Urinary bladder (tissue), 4 donors: ENCODE measurements around the gene FCAMR. TPM values are rescaled to one million over a fixed set of nuclear protein-coding genes. Genes with fewer than 3 reads are reported as not detected.

Experiments
- DNase-seq: peaks from one replicate; pipeline ENCODE4 v3.0.0-alpha.2; 2015; ENCODE audit errors: extremely low spot score
- H3K27ac ChIP-seq: one replicate; pipeline ENCODE4 v1.5.1; 2013; ENCODE audit warnings: low read depth, mild to moderate bottlenecking, moderate library complexity
- H3K36me3 ChIP-seq: one replicate; pipeline ENCODE4 v1.6.1; 2013; ENCODE audit warnings: mild to moderate bottlenecking, moderate library complexity; ENCODE audit not compliant: insufficient read depth
- H3K4me1 ChIP-seq: one replicate; pipeline ENCODE4 v1.6.1; 2013; ENCODE audit warnings: mild to moderate bottlenecking, moderate library complexity; ENCODE audit not compliant: insufficient read depth
- H3K4me3 ChIP-seq: one replicate; pipeline ENCODE4 v1.5.1; 2013; ENCODE audit warnings: low read depth, low read length
- whole genome bisulfite sequencing: extraction: QIAGEN DNeasy Blood & Tissue Kit; methylation state at CpG from one replicate; pipeline ENCODE4 v1.1.7; 2013; 5-methylcytosine and 5-hydroxymethylcytosine counted together
- polyA plus RNA-seq: library from polyadenylated mRNA; stranded (reverse); fragments of 200-250 nt; gene quantifications from one replicate; pipeline ENCODE4 v1.2.3, GENCODE V29; 2013
- total RNA-seq: library from RNA; depleted of rRNA; stranded (reverse); fragments of >200 nt; gene quantifications from one replicate; pipeline ENCODE4 v1.2.3, GENCODE V29; 2014
- donor health status: healthy with polysubstance abuse.
- donor health status: healthy.

Gene FCAMR
- total and polyA plus RNA-seq, 2 donors, result not detected

DNA sequence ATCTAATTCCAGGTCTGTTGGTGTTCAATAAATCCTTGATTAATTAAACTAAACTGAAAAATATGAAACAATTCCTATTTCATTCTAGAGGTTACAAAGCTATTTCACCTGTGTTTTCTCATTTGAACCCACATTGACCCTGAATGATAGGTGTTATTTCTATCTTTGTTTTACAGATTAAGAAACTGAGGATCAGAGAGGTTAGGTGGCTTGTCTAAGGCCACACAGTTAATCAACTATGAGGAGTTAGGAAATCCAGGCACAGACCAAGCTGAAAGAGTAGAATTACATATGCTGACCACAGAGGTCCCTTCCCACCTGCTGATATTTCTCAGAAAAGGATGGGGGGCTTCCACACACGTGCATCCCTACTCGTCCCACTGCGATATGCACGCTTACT is 24.5 kb downstream of the FCAMR start:
- Histone ChIP-seq H3K27ac (no peak overlapping the region), H3K36me3 (no peaks in the 10 kb centered on the region), H3K4me3 (no peak overlapping the region), H3K4me1 (no peaks in the 10 kb centered on the region)
- WGBS, result 97% methylated on average over 4 of the region's 4 CpGs
- no peak for DNase-seq

DNA sequence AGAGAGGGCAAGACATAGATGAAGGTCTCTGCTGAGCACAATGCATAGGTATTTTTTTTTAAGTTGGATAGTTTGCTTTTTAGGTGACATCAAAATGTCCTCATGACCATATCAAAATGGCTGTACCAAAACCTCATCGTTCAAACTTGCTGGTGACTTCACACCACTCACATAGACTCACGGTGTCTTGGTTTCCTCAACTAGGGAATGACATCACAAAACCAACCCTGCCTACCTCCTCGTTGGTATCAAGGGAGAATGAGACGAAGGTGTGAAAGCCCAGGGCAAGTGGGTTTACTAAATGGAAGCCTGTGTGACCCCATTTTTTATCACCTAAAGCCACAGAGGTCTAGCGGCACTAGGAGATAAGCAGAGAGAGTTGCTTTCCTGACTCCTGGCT is 25.6 kb downstream of the FCAMR start:
- 62% methylated on average over 5 of the region's 5 CpGs for WGBS
- DNase-seq, result no peak
- Histone ChIP-seq H3K36me3 (no peaks in the 10 kb centered on the region), H3K27ac (no peak overlapping the region), H3K4me1 (no peaks in the 10 kb centered on the region), H3K4me3 (no peak overlapping the region)

DNA sequence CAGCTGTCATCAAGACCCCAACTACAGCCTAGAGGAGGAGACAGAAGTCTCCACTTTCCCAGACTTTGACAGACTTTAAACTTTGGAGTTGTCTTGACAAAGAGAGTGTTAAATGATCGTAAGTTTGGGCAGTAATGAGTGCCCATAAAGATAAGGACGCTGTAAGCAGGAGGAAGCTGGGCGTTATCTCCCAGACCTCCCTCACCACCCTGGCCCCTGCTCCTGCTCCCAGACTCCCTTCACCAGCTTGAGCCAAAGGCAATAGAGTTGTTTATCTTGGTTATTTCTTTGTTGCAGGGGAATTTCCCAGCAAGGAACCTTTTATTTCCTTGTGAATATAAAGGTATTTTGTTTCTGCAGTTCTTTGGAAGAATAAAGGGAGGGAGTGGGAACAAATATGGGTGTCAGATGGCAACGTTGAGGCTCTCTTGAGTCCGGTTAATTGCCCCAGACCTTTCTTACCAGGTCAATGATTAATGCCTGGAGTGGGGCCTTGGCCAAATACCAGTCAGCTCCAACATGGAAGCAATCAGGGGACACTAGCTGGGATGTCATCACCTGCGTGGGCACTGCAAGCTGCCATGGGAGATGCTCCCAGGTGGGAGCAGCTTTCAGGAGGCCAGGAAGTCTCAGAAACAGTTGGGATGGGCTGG is 28.4 kb downstream of the FCAMR start:
- Histone ChIP-seq H3K36me3 (no peaks in the 10 kb centered on the region), H3K27ac (no peak overlapping the region), H3K4me3 (no peak overlapping the region), H3K4me1 (no peaks in the 10 kb centered on the region)
- no peak for DNase-seq
- WGBS, result 20% methylated on average over 6 of the region's 6 CpGs

DNA sequence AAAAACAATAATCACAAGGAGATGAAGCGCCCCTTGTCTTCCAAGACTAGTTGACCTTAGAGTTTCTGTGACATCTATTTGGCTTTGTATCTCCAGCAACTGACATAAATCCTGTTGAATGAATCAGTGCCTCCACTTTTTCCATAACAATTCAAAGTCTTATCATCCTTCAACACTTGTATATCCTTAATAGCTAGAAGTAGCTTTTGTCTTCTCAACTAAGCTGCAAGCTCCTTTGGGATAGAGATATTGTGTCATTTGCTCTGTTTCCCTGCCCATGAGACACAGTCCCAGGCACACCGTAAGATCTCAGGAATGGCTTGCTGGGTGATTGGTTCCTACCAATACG is 29.7 kb downstream of the FCAMR start:
- Histone ChIP-seq H3K4me1 (no peaks in the 10 kb centered on the region), H3K4me3 (no peak overlapping the region), H3K36me3 (no peaks in the 10 kb centered on the region), H3K27ac (no peak overlapping the region)
- WGBS, result 90% methylated on average over 3 of the region's 3 CpGs
- no peak for DNase-seq

DNA sequence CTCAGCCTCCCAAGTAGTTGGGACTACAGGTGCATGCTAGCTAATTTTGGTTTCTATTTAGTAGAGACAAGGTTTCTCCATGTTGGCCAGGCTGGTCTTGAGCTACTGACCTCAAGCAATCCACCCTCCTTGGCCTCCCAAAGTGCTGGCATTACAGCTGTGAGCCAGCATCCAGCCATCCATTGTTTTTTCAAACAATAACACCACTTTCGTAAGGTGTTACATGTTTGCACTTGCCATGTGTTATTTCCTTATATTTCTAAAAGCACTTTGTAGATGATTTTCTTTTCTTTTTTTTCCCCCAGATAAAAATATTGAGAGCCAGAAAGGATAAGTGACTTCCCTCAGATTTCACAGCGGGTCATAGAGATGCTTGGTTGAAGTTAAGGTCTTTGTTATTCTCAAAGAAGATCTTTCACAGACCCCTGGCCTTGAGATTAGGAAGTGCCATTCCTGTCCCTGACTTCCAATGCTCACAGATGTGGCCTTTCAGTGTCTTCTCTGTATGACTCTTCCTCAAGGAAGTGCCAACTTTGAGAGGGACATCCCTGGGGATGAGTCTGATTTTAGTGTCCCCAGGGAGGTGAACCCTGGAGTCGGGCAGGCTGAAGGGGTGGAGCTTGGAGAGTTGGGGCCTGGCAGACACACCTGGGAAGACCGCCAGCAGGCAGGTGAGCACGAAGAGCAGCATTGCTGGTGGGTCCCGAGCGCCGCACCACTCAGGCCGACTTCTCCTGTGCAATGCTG is 30.2 kb downstream of the FCAMR start:
- DNase-seq, result no peak
- Histone ChIP-seq H3K27ac (no peak overlapping the region), H3K36me3 (no peaks in the 10 kb centered on the region), H3K4me3 (no peak overlapping the region), H3K4me1 (no peaks in the 10 kb centered on the region)
- 88% methylated on average over 9 of the region's 9 CpGs for WGBS

DNA sequence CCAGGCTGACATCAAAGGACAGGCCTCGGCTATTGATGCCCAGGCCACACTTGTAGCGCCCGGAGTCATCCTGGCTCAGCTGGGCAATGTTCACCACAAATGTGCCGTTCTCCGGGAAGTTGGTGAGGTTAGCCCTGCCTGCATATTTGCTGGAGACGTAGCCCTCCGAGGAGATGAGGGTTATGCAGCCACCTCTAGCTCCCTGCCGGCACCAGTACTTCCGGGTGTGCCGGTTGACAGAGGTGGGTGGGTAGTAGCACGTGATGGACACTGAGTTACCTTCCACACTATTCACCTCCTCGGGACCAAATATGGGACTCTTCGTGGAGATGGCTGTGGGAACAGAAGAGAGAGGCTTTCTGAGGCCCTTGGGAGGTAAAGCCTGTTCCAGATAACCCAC is 31.1 kb downstream of the FCAMR start:
- Histone ChIP-seq H3K36me3 (no peaks in the 10 kb centered on the region), H3K4me1 (no peaks in the 10 kb centered on the region), H3K27ac (no peak overlapping the region), H3K4me3 (no peak overlapping the region)
- 92% methylated on average over 13 of the region's 13 CpGs for WGBS
- no peak for DNase-seq

DNA sequence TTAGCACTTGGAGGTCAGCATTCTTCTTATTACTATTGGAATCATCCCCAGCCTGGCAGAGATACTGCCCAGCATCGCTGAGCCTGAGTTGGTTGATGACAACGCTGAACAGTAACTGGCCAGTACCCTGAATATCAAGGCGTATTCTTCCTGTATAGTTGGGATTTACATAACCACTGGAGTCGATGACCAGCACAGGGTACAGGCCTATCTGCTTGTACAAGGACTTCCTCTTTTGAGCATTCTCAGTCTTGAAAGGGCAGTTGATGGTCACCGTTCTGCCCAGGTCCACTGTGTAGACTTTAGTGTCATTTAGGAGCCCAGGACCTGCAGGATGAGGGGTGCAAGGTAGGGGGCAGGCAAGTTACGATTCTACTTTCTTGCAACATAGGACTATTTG is 32.8 kb downstream of the FCAMR start:
- DNase-seq, result no peak
- Histone ChIP-seq H3K36me3 (no peaks in the 10 kb centered on the region), H3K27ac (no peak overlapping the region), H3K4me1 (no peaks in the 10 kb centered on the region), H3K4me3 (no peak overlapping the region)
- WGBS, result 87% methylated on average over 6 of the region's 6 CpGs

DNA sequence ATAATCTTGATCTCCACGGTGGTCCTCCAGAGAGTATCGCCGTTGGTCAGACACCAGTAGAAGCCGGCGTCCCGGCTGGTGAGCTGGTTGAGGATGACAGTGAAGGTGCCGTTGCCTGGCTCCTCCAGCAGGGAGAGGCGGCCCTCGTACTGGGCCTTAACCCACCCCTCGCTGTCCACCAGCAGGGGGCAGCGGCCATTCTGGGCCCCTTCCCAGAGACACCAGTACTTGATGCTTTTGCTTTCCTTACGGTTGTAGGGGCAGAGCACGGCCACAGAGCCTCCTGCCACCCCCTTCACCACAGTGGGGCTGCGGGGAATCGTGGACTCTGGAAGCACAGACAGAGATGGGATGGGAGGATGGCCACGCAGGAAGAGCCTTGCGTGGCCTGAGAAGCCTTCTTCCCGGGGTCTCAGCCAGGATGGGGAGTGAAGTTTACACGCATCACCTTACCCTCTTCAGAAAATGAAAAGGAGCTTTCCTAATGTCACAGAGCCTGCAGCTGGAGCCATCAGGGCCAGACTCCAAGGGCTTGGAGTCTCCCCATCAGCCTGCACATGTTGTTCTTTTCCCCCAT is 34.7 kb downstream of the FCAMR start:
- H3K27ac ChIP-seq, result no peak overlapping the region
- no peak for DNase-seq
- 64% methylated on average over 19 of the region's 19 CpGs for WGBS
- H3K4me1 ChIP-seq, result no peaks in the 10 kb centered on the region
- H3K36me3 ChIP-seq, result no peaks in the 10 kb centered on the region
- no peak overlapping the region for H3K4me3 ChIP-seq

DNA sequence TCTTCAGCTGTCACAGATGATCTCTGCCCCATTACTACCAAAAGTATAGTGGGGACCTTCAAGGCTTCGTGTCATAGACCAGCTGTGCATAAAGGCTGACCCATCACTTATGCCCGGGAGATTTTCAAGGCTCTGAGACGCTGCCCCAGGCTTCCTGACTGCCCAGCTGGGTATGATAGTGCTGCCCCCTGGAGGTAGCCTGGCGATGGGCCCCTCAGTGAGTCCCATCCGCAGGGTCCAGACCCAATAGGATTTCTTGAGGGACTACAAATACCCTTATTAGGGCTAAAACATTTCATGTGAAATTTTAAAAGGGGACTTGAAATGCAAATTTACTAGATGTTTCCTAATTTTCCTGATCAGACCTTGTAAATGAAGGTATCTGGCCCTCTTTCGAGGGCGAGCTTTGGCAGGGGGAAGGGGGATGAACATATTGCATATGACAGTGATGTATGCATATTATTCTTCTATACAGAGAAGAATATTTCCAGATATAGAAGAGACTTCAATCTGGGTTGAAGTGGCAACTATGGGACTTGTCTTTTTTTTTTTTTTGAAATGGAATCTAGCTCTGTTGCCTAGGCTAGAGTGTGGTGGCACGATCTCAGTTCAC is 36.8 kb downstream of the FCAMR start:
- H3K4me3 ChIP-seq, result no peak overlapping the region
- no peaks in the 10 kb centered on the region for H3K36me3 ChIP-seq
- H3K27ac ChIP-seq, result no peak overlapping the region
- no peak for DNase-seq
- WGBS, result 70% methylated on average over 8 of the region's 8 CpGs
- no peaks in the 10 kb centered on the region for H3K4me1 ChIP-seq

DNA sequence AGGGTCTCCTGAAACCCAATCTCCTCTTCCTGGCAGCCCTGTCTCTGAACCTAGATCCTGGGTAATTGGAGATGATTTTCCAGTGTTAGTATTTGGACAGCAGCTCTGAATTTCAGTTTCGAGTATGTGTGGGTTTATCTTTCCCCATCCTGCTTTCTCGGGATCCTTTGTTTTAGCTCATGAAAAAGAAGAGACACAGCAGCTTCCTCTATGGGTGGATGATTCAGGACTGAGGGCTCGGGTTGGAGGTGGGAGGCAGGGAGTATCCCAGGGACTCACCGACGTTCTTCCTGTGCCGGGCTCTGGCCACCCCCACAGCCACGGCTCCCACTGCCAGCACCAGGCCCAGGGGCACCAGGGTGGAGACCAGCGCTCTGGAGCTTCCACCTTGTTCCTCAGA is 38.1 kb downstream of the FCAMR start:
- DNase-seq, result no peak
- WGBS, result 68% methylated on average over 8 of the region's 8 CpGs
- no peak overlapping the region for H3K4me3 ChIP-seq
- no peak overlapping the region for H3K27ac ChIP-seq
- no peaks in the 10 kb centered on the region for H3K36me3 ChIP-seq
- no peaks in the 10 kb centered on the region for H3K4me1 ChIP-seq

DNA sequence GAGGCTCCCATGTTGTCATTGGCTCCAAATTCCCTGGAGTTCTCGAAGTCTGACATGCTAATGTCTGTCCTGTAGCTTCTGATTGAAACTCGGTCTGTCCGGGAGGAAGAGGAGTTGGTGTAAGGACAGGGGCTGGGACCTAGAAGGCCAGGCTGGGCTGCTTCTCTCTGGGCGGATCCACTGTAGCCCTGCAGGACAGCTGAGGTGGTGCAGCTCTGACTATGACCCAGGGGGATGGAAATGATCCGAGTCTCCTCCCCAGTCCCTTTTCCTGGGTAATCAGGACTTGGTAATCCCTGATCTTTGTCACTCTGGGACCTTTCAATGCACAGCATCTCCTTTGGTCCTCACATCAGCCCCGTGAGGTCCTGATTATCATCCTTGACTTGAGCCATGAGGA is 38.6 kb downstream of the FCAMR start:
- H3K4me1 ChIP-seq, result no peaks in the 10 kb centered on the region
- WGBS, result 72% methylated on average over 6 of the region's 6 CpGs
- no peak for DNase-seq
- no peak overlapping the region for H3K27ac ChIP-seq
- H3K4me3 ChIP-seq, result no peak overlapping the region
- H3K36me3 ChIP-seq, result no peaks in the 10 kb centered on the region

DNA sequence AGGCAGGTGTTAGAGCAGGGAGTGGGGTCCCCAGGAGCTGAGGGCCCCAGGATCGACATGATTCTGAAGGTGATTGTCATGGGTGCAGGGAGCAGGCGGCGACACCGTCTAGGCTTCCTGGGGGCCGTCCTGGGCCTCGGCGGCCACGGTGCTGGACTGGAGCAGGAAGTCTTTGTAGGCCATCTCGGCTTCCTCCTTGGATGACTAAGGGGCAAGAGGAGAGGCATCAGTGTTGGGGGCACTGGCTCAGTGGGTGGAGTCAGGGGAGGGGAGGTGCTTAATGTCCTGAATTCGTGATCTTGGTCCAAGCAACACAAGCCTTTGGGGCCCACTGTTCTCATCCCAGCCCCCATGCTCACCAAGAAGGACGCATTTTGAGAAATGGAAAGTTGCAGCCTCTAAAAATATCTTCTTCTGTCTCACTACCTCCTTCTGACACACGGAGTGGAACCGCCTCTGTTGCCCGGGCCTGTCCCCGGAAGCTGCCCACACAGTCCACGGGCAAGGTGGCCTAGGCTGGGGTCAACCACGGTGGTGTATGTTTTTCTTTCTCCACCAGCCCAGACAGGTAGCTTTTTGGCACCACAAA is 40.0 kb downstream of the FCAMR start:
- Histone ChIP-seq H3K36me3 (no peaks in the 10 kb centered on the region), H3K4me3 (no peak overlapping the region), H3K27ac (no peak overlapping the region), H3K4me1 (no peaks in the 10 kb centered on the region)
- DNase-seq, result no peak
- 81% methylated on average over 17 of the region's 17 CpGs for WGBS

DNA sequence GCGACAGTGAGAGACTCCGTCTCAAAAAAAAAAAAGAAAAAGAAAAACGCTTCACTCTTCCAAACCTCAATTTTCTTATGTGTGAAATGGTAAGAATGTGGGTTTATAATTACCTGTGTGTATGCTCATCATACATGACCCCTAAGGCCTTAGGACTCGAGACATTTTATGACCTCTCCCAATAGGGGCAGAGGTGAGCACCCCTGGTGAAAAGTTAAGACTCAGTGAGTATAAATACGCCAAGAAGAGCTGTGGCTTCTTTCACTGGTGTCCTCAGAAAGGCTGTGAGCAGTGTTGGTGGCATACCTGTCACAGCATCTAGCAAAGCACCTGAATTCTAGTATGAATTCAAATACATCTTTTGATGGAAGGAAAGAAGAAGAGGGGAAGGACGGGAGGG is 40.7 kb downstream of the FCAMR start:
- no peak overlapping the region for H3K27ac ChIP-seq
- 86% methylated on average over 6 of the region's 6 CpGs for WGBS
- H3K36me3 ChIP-seq, result no peaks in the 10 kb centered on the region
- DNase-seq, result no peak
- H3K4me1 ChIP-seq, result no peaks in the 10 kb centered on the region
- H3K4me3 ChIP-seq, result no peak overlapping the region

DNA sequence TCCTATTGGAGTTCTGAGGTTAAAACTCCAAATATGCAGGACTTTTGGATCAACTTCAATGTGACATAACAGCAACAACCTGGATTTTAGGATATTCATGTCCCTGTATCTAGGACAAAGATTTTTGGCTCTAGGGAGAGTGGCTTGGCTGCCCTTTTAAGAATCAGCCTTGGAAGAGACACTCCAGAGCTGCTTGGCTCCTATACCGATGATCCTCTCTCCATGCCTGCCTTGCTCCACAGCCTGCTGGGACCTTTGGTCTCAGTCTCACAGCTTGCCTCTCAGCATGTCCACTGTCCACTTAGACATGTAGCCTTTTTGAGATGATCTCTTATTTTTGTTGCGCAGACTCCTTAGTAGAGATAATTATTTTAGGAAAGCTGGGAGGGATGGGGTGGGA is 44.0 kb downstream of the FCAMR start:
- 79% methylated on average over 2 of the region's 2 CpGs for WGBS
- no peak for DNase-seq
- Histone ChIP-seq H3K36me3 (no peaks in the 10 kb centered on the region), H3K4me1 (no peaks in the 10 kb centered on the region), H3K27ac (no peak overlapping the region), H3K4me3 (no peak overlapping the region)
